CD4-positive, alpha-beta T cell treated with Interleukin-6 for 4 hours (primary cell): ENCODE measurements around the gene SARDH.

Source experiments
- DNase-seq: peaks from one replicate; pipeline ENCODE4 v3.0.0-alpha.2; 2020; ENCODE audit warnings: mixed read lengths

Gene SARDH

GRCh38 chr9:133701321-133701980 is 36.7 kb downstream of the SARDH start:
- DNase-seq: peak; percentile 70

- peak; percentile 30 for DNase-seq
Measured at GRCh38 chr9:133700819-133701320, 37.3 kb downstream of the SARDH start.

GRCh38 chr9:133699546-133699945 is 38.6 kb downstream of the SARDH start:
- DNase-seq: no peak

- no peak for DNase-seq
Measured at GRCh38 chr9:133696071-133696472, 42.1 kb downstream of the SARDH start.

- DNase-seq: no peak
Measured at GRCh38 chr9:133694686-133695085, 43.5 kb downstream of the SARDH start.

GRCh38 chr9:133693703-133694529 is 44.2 kb downstream of the SARDH start:
- DNase-seq: no peak

GRCh38 chr9:133693116-133693515 is 45.0 kb downstream of the SARDH start:
- no peak for DNase-seq

- DNase-seq: no peak
Measured at GRCh38 chr9:133692364-133692985, 45.7 kb downstream of the SARDH start.

GRCh38 chr9:133691626-133692363 is 46.4 kb downstream of the SARDH start:
- DNase-seq: no peak

- DNase-seq: no peak
Measured at GRCh38 chr9:133691191-133691590, 47.0 kb downstream of the SARDH start.

- no peak for DNase-seq
Measured at GRCh38 chr9:133690081-133690561, 48.0 kb downstream of the SARDH start.

GRCh38 chr9:133689151-133689763 is 48.9 kb downstream of the SARDH start:
- no peak for DNase-seq

GRCh38 chr9:133687856-133688761 is 50.0 kb downstream of the SARDH start:
- no peak for DNase-seq

GRCh38 chr9:133686642-133687575 is 51.2 kb downstream of the SARDH start:
- DNase-seq: no peak

GRCh38 chr9:133685653-133686609 is 52.2 kb downstream of the SARDH start:
- no peak for DNase-seq

GRCh38 chr9:133684936-133685361 is 53.2 kb downstream of the SARDH start:
- DNase-seq: no peak

- DNase-seq: peak; percentile 63
Measured at GRCh38 chr9:133684121-133684935, 53.8 kb downstream of the SARDH start.
